Cardiac fibroblast (primary cell): ENCODE results near the gene MARVELD1.

Experiments
- DNase-seq, 2 donors: peaks; one replicate each; pipeline versions ENCODE4 v3.0.0 to v3.0.0-alpha.2; 2010; ENCODE audit warnings: low read depth in 2 of 2
- H3K4me3 ChIP-seq, 2 donors: replicated peaks in 1 of 2; 1 replicate in 1 of 2; 2 replicates in 1 of 2; pipeline ENCODE4 v1.5.1; 2011; ENCODE audit warnings: low read depth in 2 of 2, low read length in 2 of 2, mild to moderate bottlenecking in 2 of 2, moderate library complexity in 1 of 2
- TF ChIP-seq, protein P1 (sequence below): IDR thresholded peaks from one replicate; pipeline ENCODE4 v1.5.1; 2011; ENCODE audit warnings: low read depth, mild to moderate bottlenecking, low read length, inconsistent platforms

Gene MARVELD1

DNA sequence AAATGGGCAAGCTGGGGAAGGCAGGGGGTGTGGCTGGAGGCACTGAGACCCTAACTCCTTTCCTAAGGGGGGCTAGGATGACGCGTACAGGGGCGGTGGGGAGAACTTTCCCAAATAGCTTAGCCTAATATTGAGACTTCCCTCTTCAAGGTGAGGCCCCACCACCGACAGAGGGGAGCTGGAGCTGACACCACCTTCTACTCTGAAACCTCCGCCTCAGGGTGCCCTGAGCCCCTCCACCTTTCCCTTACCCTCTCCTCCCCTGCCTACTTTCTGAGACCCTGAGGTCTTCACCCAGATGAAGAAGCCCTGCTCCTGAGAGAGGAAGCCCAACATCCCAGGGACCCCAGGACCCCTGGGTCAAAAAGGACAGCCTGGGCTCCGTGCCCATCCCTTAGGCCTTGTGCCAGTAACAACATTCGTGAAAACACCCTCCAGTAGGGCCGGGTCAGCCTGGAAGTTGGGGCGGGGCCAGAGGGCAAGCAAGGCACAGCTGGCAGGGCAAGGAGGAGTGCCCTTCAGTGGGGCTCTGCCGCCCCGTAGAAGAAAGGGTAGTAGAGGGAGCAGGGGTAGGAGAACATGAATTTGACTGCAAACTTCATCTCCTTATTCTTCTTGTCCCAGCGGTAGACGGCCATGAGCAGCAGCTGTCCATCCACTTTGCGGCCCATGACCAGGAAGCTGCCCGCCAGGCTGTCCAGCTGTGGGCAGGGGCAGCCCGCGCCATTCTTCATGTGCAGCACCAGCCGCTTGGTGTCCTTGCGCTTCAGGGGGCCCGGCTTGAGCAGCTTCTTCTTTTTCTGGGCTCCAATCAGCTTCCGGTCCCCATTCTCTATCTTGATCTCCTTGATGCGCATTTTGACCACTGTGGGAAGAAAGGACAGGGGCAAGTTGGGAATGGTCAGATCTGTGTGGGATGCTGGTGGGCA, 53.7 kb downstream of the MARVELD1 start:
- no peak overlapping the region for H3K4me3 ChIP-seq
- TF ChIP-seq, protein P1, sequence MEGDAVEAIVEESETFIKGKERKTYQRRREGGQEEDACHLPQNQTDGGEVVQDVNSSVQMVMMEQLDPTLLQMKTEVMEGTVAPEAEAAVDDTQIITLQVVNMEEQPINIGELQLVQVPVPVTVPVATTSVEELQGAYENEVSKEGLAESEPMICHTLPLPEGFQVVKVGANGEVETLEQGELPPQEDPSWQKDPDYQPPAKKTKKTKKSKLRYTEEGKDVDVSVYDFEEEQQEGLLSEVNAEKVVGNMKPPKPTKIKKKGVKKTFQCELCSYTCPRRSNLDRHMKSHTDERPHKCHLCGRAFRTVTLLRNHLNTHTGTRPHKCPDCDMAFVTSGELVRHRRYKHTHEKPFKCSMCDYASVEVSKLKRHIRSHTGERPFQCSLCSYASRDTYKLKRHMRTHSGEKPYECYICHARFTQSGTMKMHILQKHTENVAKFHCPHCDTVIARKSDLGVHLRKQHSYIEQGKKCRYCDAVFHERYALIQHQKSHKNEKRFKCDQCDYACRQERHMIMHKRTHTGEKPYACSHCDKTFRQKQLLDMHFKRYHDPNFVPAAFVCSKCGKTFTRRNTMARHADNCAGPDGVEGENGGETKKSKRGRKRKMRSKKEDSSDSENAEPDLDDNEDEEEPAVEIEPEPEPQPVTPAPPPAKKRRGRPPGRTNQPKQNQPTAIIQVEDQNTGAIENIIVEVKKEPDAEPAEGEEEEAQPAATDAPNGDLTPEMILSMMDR: no peak
- no peak for DNase-seq
